ENCODE measurements around the gene SLC28A3.
"Not testable (repeated sequence)": the region's sequence is repeated elsewhere in the genome, so short reads cannot be mapped to it uniquely, and the experiment has no call there.

SLC28A3 gene

DNA sequence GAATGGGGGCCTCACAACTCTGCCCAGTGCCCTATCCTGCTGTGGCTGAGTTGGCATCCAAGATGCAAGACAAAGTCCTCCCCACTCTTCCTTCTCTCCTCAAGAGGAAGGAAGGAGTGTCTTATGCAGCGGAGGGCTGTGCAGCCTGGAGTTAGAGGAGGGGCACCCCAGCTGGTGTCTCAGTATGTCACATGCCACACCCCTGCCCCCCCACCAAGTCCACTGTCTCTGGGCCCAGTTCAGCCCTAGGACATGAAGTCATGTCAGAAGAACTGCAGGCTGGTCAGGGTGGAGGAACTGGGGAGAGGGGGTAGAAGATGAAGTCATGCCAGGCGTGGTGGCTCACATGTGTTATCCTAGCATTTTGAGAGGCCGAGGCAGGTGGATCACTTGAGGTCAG lies 28.0 kb upstream of the SLC28A3 start:
- TF ChIP-seq POLR2A (IDR thresholded peaks at IDR 0.05; ENCODE audit: low read depth, low read length) = no peak
- FAIRE-seq = no peak
- no peak for DNase-seq (ENCODE audit: insufficient read length, low spot score)

DNA sequence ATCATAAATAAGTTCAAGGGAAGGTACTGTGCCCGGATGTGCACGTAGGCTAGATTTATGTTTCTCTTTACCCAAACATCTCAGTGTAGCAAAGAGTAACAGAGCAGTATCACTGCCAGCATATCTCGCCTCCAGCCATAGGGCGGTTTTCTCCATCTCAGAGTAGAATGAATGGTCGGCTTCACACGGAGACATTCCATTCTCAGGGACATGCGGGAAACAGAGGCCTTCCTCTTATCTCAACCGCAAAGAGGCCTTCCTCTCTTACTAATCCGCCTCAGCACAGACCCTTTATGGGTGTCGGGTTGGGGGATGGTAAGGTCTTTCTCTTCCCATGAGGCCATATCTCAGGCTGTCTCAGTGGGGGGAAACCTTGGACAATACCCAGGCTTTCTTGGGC lies 27.2 kb upstream of the SLC28A3 start:
- FAIRE-seq; DNase-seq (ENCODE audit: insufficient read length, low spot score): not testable (repeated sequence)

DNA sequence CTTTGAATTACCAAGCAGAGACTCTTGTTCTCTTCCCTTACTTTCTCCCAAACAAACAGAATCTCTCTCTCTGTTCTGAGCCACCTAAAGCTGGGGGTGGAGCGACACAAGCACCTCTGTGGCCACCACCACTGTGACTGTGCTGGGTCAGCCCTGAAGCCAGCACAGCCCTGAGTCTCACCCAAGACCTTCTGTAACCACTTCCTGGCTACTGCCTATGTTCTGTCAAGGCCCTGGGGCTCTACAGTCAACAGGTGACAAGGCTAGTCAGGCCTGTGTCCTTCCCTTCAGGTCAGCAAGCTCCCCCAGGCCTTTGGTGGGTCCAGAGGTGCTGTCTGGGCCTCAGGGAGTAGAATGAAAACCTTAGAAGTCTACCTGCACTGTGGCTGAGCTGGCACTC lies 26.1 kb upstream of the SLC28A3 start:
- TF ChIP-seq POLR2A (IDR thresholded peaks at IDR 0.05; ENCODE audit: low read depth, low read length) = no peak
- DNase-seq (ENCODE audit: insufficient read length, low spot score) = no peak
- no peak for FAIRE-seq

DNA sequence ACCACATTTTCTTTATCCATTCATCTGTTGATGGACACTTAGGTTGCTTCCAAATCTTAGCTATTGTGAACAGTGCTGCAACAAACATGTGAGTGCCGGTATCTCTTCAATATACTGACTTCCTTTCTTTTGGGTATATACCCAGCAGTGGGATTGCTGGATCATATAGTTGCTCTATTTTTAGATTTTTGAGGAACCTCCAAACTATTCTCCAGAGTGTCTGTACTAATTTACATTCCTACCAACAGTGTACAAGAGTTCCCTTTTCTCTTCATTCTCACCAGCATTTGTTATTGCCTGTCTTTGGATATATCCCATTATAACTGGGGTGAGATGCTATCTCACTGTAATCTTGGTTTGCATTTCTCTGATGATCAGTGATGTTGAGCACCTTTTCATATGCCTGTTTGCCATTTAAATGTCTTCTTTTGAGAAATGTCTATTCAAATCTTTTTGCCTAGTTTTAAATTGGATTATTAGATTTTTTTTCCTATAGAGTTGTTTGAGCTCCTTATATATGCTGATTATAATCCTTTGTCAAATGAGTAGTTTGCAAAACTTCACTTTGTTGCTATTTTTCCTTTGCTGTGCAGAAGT lies 24.4 kb upstream of the SLC28A3 start:
- DNase-seq (ENCODE audit: insufficient read length, low spot score); FAIRE-seq: not testable (repeated sequence)

DNA sequence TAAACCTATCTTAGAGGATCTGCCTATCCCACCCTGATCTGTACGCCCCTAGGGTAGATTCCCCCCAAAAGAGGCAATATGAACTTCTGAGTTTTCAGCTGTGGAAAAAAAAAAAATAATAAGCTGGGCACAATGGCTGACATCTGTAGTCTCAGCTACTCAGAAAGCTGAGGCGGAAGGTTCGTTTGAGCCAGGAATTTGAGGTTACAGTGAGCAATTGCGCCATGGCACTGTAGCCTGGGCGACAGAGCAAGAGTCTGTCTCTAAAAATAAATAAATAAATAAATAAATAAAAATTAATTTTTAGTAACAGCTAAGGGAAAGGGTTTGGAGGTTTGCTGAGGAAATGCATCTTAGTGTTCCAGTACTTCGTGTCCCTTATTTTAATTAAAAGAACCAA lies 21.1 kb upstream of the SLC28A3 start:
- no peak for DNase-seq (ENCODE audit: insufficient read length, low spot score)
- FAIRE-seq = no peak
- TF ChIP-seq POLR2A (IDR thresholded peaks at IDR 0.05; ENCODE audit: low read depth, low read length) = no peak

- no peak for FAIRE-seq
- no peak for TF ChIP-seq POLR2A (IDR thresholded peaks at IDR 0.05; ENCODE audit: low read depth, low read length)
- DNase-seq (ENCODE audit: insufficient read length, low spot score) = no peak
Observed at GRCh38 chr9:84357275-84357674, 16.7 kb upstream of the SLC28A3 start.

- DNase-seq (ENCODE audit: insufficient read length, low spot score) (no peak), FAIRE-seq (no peak)
- no peak for TF ChIP-seq POLR2A (IDR thresholded peaks at IDR 0.05; ENCODE audit: low read depth, low read length)
Observed at GRCh38 chr9:84354035-84354434, 13.5 kb upstream of the SLC28A3 start.

DNA sequence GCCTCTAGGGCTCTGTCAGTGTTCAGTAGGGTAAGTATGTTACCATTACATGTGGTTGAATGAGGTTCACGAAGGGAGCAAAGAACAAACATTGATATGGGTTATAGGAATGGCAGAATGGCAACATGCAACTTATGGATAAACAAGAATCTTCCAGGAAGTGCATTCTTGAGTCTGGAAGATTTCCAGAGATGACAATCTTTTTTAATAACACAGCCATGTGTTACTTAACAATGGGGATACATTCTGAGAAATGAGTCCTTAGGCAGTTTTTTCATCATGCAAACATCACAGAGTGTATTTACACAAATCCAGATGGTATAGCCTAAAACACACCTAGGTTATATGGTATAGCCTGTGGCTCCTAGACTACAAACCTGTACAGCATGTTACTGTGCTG lies 9.1 kb upstream of the SLC28A3 start:
- no peak for DNase-seq (ENCODE audit: insufficient read length, low spot score)
- FAIRE-seq = peak; percentile 33
- TF ChIP-seq POLR2A (IDR thresholded peaks at IDR 0.05; ENCODE audit: low read depth, low read length) = no peak

GRCh38 chr9:84343111-84343521 lies 2.6 kb upstream of the SLC28A3 start:
- TF ChIP-seq POLR2A (IDR thresholded peaks at IDR 0.05; ENCODE audit: low read depth, low read length) = no peak
- FAIRE-seq (no peak), DNase-seq (ENCODE audit: insufficient read length, low spot score) (peak; percentile 35)

DNA sequence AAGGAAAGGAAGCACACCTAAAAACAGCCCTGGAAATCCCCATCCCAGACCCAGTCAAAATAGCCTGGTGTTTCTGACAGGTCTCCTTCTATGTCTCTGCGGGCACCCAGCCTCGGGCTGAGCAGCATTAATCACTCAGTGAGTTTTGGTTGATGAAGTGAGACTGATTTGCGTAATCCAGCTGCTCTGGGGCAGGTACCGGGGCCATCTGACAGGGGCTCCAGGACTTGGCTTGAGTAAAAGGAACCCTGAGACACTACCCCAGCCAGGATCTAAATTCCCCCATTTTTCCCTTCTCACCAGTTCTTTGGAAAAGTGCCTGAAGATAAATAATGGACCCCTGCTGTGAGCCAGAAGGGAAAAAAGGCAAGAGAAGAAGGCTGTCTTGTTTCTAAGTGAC lies 596 bp downstream of the SLC28A3 start:
- TF ChIP-seq POLR2A (IDR thresholded peaks at IDR 0.05; ENCODE audit: low read depth, low read length) = no peak
- no peak for FAIRE-seq
- DNase-seq (ENCODE audit: insufficient read length, low spot score) = no peak

DNA sequence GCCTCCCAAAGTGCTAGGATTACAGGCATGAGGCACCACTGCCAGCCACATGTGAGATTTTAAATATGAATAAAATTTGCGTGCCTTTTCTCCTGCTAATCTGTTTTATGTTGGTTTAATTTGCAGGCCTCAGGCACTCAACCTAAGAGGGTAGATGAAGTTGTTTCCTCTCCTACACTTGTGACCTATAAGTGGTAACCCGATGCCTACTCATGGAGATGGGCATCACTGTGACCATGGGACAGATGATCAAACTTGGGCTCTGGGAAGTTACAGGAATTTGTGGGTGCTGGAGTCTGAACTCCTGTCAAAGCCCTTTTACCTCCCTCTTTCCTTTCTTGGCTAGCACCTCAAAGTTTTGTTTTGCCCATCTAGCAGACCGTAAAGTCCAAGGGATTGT lies 1.1 kb downstream of the SLC28A3 start:
- TF ChIP-seq POLR2A (IDR thresholded peaks at IDR 0.05; ENCODE audit: low read depth, low read length) = no peak
- FAIRE-seq (no peak), DNase-seq (ENCODE audit: insufficient read length, low spot score) (no peak)

- no peak for FAIRE-seq
- no peak for TF ChIP-seq POLR2A (IDR thresholded peaks at IDR 0.05; ENCODE audit: low read depth, low read length)
- DNase-seq (ENCODE audit: insufficient read length, low spot score) = no peak
Observed at GRCh38 chr9:84338792-84339191, 1.8 kb downstream of the SLC28A3 start.

DNA sequence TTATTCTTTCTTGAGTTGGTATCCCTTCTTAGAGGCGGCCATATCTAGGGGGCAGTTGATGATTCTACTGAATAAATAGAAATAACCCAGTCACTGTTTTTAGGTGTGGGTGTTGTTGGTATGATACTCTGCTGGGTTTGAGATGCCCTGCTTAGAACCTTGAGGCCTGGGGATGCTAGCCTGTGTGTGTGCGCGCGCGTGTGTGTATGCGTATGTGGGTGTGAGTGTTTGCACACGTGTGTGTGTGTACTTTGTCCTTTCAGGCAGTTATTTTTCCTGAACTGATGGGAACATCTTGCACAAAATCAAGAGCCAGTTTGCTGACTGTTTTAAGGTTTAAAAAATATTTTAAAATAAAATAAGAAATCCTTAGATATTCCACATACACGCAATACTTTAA lies 3.3 kb downstream of the SLC28A3 start:
- DNase-seq (ENCODE audit: insufficient read length, low spot score) (no peak), FAIRE-seq (no peak)
- TF ChIP-seq POLR2A (IDR thresholded peaks at IDR 0.05; ENCODE audit: low read depth, low read length) = no peak

GRCh38 chr9:84331119-84331809 lies 9.3 kb downstream of the SLC28A3 start:
- TF ChIP-seq POLR2A (IDR thresholded peaks at IDR 0.05; ENCODE audit: low read depth, low read length) = no peak
- DNase-seq (ENCODE audit: insufficient read length, low spot score) (no peak), FAIRE-seq (peak; percentile 84)

DNA sequence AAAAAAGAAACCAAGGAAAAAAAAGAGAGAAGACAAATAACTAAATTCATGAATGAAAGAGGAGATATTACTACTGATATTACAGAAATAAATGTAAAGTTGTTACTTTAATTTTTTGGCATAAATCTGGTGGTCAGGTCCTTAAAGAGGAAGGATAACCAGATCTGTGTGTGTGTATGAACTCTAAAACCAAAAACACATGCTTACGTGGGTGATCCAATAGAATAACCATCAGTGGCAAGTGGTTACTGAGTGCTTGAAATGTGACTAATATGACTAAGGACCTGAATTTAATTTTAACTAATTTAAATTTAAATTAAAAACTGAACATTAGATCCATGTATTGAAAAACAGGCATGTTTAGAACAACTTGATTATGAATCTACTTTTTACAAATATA lies 10.3 kb downstream of the SLC28A3 start:
- FAIRE-seq (no peak), DNase-seq (ENCODE audit: insufficient read length, low spot score) (no peak)
- no peak for TF ChIP-seq POLR2A (IDR thresholded peaks at IDR 0.05; ENCODE audit: low read depth, low read length)
